Cardiac muscle cell (in vitro differentiated cells and primary cell): ENCODE results near the gene MIEN1. TPM values are rescaled to one million over a fixed set of nuclear protein-coding genes. Genes with fewer than 3 reads are reported as not detected.

ENCODE experiments used
- DNase-seq, 2 donors: peaks; one replicate each; pipeline versions ENCODE4 v3.0.0 to v3.0.0-alpha.2; 2010 to 2017; ENCODE audit warnings: low read depth in 1 of 2, low spot score in 1 of 2
- H3K27ac ChIP-seq: fragments of 200-600 bp; sonication (generic); 2 replicates; pipeline ENCODE4 v1.5.1; 2016
- H3K27me3 ChIP-seq: fragments of 200-600 bp; sonication (generic); 2 replicates; pipeline ENCODE4 v1.6.0; 2016; ENCODE audit warnings: control low read depth
- H3K36me3 ChIP-seq: fragments of 200-600 bp; sonication (generic); 2 replicates; pipeline ENCODE4 v1.5.1; 2016; ENCODE audit warnings: control low read depth
- H3K4me1 ChIP-seq: fragments of 200-600 bp; sonication (generic); 2 replicates; pipeline ENCODE4 v1.8.1; 2017; ENCODE audit warnings: low read depth, mild to moderate bottlenecking, mixed run types
- H3K4me3 ChIP-seq: fragments of 200-600 bp; sonication (generic); 2 replicates; pipeline ENCODE4 v1.5.1; 2016; ENCODE audit warnings: mild to moderate bottlenecking
- H3K9me3 ChIP-seq: fragments of 200-600 bp; sonication (generic); 2 replicates; pipeline ENCODE4 v1.5.1; 2017; ENCODE audit warnings: low read depth, mild to moderate bottlenecking, control low read depth
- CTCF ChIP-seq: IDR thresholded peaks from 2 replicates; pipeline ENCODE4 v1.5.1; 2012; ENCODE audit warnings: low read depth, mild to moderate bottlenecking, low read length
- polyA plus RNA-seq: library from polyadenylated mRNA; unstranded; fragments of >200 nt; fragmentation: Nextera tagmentation; extraction: Ambion mirVana; gene quantifications from 2 replicates; pipeline ENCODE4 v1.2.1, GENCODE V29; 2016
- total RNA-seq: library from RNA; depleted of rRNA; stranded (reverse); fragments of >200 nt; gene quantifications from 2 replicates; pipeline ENCODE4 v1.2.3, GENCODE V29; 2016

Gene MIEN1
- total and polyA plus RNA-seq, 2 experiments from 2014 or later: 64.3 to 87.8 TPM

- Histone ChIP-seq H3K27ac (no peak overlapping the region), H3K4me1 (no peaks in the 10 kb centered on the region), H3K4me3 (no peak overlapping the region), H3K9me3 (no peaks in the 10 kb centered on the region), H3K27me3 (no peaks in the 10 kb centered on the region), H3K36me3 (peaks cover 70% of the 10 kb centered on the region)
- TF ChIP-seq CTCF: no peak
- DNase-seq: no peak
Measured at GRCh38 chr17:39719563-39720355, 10.6 kb downstream of the MIEN1 start.

DNA sequence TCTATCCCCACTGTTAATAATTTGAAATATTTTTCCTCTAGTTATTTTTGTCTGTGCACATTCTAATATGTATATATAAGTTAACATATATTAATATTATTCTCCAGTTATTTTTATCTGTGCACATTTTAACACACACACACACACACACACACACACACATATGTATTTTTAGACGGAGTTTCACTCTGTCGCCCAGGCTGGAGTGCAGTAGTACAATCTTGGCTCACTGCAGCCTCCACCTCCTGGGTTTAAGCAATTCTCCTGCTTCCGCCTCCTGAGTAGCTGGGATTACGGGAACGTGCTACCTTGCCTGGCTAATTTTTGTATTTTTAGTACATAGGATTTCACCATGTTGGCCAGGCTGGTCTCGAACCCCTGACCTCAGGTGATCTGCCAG lies 12.7 kb downstream of the MIEN1 start:
- Histone ChIP-seq H3K27me3 (no peaks in the 10 kb centered on the region), H3K4me3 (no peak overlapping the region), H3K9me3 (no peaks in the 10 kb centered on the region), H3K36me3 (peaks cover 73% of the 10 kb centered on the region), H3K27ac (no peak overlapping the region), H3K4me1 (no peaks in the 10 kb centered on the region)
- no peak for DNase-seq
- TF ChIP-seq CTCF: no peak

DNA sequence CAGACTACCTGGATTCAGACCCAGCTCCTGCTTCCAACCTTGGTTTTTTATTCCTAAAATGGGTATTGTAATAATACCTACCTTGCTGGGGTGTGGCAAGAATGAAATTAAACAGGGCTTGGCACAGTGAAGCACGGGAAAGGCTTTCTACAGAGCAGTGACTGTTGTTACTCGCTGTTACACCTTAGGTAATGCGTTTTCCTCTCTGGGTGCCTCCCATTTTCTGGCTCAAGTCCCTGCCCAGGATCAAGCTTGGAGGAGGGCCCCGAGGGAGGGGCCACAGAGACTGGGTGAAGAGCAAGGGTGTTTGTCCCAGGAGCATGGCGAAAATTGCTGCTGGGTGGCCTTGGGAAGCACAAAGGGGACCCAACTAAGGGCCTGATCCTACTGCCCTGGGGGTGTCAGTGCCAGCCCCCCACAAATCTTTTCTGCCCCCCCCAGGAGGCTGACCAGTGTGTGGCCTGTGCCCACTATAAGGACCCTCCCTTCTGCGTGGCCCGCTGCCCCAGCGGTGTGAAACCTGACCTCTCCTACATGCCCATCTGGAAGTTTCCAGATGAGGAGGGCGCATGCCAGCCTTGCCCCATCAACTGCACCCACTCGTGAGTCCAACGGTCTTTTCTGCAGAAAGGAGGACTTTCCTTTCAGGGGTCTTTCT lies 13.3 kb downstream of the MIEN1 start:
- no peak for DNase-seq
- Histone ChIP-seq H3K36me3 (peaks cover 75% of the 10 kb centered on the region), H3K4me1 (no peaks in the 10 kb centered on the region), H3K4me3 (no peak overlapping the region), H3K27ac (no peak overlapping the region), H3K27me3 (no peaks in the 10 kb centered on the region), H3K9me3 (no peaks in the 10 kb centered on the region)
- TF ChIP-seq CTCF: no peak

DNA sequence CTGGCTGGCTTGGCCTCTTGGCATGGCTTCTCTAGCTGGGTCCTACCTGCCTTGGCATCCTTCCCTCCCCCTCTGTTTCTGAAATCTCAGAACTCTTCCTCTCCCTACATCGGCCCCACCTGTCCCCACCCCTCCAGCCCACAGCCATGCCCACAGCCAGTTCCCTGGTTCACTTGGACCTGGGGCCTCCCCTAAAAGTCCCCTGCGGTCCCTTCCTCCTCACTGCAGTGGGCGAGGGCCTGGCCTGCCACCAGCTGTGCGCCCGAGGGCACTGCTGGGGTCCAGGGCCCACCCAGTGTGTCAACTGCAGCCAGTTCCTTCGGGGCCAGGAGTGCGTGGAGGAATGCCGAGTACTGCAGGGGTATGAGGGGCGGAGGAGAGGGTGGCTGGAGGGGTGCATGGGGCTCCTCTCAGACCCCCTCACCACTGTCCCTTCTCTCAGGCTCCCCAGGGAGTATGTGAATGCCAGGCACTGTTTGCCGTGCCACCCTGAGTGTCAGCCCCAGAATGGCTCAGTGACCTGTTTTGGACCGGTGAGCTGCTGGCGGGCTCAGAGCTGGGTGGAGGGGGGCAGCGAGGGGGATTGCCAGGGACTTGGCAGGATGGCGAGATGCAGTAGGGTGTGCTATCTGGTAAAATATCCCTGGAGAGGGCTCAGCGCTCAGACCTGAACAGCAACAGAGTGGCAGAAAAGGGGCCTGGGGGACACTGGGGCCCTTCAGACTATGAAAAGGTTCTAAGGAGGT lies 14.1 kb downstream of the MIEN1 start:
- no peak overlapping the region for H3K27ac ChIP-seq
- no peak for DNase-seq
- no peaks in the 10 kb centered on the region for H3K9me3 ChIP-seq
- H3K4me3 ChIP-seq: no peak overlapping the region
- no peaks in the 10 kb centered on the region for H3K4me1 ChIP-seq
- no peak for TF ChIP-seq CTCF
- H3K27me3 ChIP-seq: no peaks in the 10 kb centered on the region
- H3K36me3 ChIP-seq: peaks cover 75% of the 10 kb centered on the region

DNA sequence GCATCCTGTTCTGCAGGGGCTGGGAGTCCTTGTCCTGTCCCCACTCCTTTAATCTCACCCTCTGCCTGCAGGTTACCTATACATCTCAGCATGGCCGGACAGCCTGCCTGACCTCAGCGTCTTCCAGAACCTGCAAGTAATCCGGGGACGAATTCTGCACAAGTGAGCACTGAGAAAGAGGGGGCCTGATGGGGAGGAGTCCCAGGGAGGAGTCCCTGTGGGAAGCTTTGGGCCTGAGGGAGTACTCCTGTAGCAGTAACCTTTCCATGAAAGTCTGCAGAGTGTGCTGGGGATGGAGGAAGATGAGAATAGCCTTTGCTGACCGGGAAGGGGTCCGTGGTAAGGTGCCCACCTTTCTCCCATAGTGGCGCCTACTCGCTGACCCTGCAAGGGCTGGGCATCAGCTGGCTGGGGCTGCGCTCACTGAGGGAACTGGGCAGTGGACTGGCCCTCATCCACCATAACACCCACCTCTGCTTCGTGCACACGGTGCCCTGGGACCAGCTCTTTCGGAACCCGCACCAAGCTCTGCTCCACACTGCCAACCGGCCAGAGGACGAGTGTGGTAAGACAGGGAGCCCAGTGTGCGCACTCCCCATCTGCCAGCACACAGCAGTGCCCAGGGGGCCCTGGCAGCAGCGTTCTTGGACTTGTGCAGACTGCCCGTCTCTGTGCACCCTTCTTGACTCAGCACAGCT lies 14.8 kb downstream of the MIEN1 start:
- Histone ChIP-seq H3K36me3 (peaks cover 82% of the 10 kb centered on the region), H3K27ac (no peak overlapping the region), H3K4me1 (no peaks in the 10 kb centered on the region), H3K9me3 (no peaks in the 10 kb centered on the region), H3K27me3 (no peaks in the 10 kb centered on the region), H3K4me3 (no peak overlapping the region)
- TF ChIP-seq CTCF: no peak
- no peak for DNase-seq
